Measurements from ENCODE around the gene TTC28. TPM values are rescaled to one million over a fixed set of nuclear protein-coding genes. Genes with fewer than 3 reads are reported as not detected.
"Not testable (repeated sequence)": the region's sequence is repeated elsewhere in the genome, so short reads cannot be mapped to it uniquely, and the experiment has no call there.

The TTC28 gene
- total RNA-seq, 5 donors from 2014 or later (not counting 1 experiment from before 2014, with no cell fraction given): 2.3 to 7.8 (median 3.0) TPM

DNA sequence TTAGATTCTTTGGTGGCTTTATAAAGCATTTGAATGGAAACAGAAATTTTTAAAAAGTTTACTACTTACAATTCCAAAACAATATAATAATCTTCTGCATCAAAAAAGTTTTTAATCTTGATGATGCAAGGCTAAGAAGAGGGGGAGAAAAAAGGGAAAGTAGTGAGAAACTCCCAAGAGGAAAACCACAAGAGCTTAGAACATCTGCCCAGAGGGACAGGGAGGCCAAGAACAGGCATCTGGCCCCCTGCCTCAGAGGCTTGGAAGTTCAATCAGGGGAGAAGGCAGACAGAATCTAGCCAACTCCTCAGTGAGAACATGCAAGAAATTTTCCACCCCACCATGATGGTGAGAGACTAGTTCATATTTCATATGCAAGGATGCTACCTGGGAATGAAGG, 23.8 kb upstream of the TTC28 start:
- Histone ChIP-seq H3K4me1 (ENCODE audit: control insufficient read depth in 1 of 2, extremely low read depth in 1 of 2, insufficient read depth in 2 of 2, low read length in 2 of 2) (no peaks in the 10 kb centered on the region), H3K9me3 (no peaks in the 10 kb centered on the region), H3K27me3 (replicated peaks in 1 of 2; ENCODE audit: control insufficient read depth in 2 of 2, extremely low read depth in 1 of 2, insufficient read depth in 2 of 2, low read length in 1 of 2) (peaks cover 0 to 4% of the 10 kb centered on the region in 2 experiments), H3K4me3 (ENCODE audit: control insufficient read depth in 1 of 2, extremely low read depth in 1 of 2, low read length in 1 of 2) (no peak overlapping the region), H3K36me3 (ENCODE audit: control insufficient read depth in 2 of 2, extremely low read depth in 1 of 2, insufficient read depth in 1 of 2, low read length in 1 of 2) (peaks cover 2 to 10% of the 10 kb centered on the region in 2 donors), H3K27ac (ENCODE audit: low read length) (no peak overlapping the region)
- Mint-ChIP-seq H3K36me3 (peaks cover 36% of the 10 kb centered on the region), H3K27ac (no peak overlapping the region), H3K4me3 (no peak overlapping the region), H3K27me3 (no peaks in the 10 kb centered on the region), H3K9me3 (no peaks in the 10 kb centered on the region), H3K4me1 (no peaks in the 10 kb centered on the region)
- DNase-seq: no peak
- CTCF ChIA-PET: no interaction called here
- POLR2A ChIA-PET: no interaction called here
- ATAC-seq (replicated peaks in 1 of 4): no peak

GRCh38 chr22:28702891-28703290, 23.3 kb upstream of the TTC28 start:
- no peaks in the 10 kb centered on the region for H3K4me1 ChIP-seq (ENCODE audit: control insufficient read depth in 1 of 2, extremely low read depth in 1 of 2, insufficient read depth in 2 of 2, low read length in 2 of 2)
- CTCF ChIA-PET: no interaction called here
- DNase-seq (no peak), ATAC-seq (replicated peaks in 1 of 4) (no peak)
- no peaks in the 10 kb centered on the region for H3K9me3 ChIP-seq
- Mint-ChIP-seq H3K27me3 (no peaks in the 10 kb centered on the region), H3K27ac (no peak overlapping the region), H3K4me1 (no peaks in the 10 kb centered on the region), H3K36me3 (peaks cover 33% of the 10 kb centered on the region), H3K4me3 (no peak overlapping the region), H3K9me3 (no peaks in the 10 kb centered on the region)
- H3K27ac ChIP-seq (ENCODE audit: low read length): no peak overlapping the region
- peaks cover 2 to 10% of the 10 kb centered on the region in 2 donors for H3K36me3 ChIP-seq (ENCODE audit: control insufficient read depth in 2 of 2, extremely low read depth in 1 of 2, insufficient read depth in 1 of 2, low read length in 1 of 2)
- WGBS (ENCODE audit: insufficient coverage): no CpG with 5 or more reads among the region's 2 CpGs
- H3K4me3 ChIP-seq (ENCODE audit: control insufficient read depth in 1 of 2, extremely low read depth in 1 of 2, low read length in 1 of 2): no peak overlapping the region
- peaks cover 0 to 4% of the 10 kb centered on the region in 2 experiments for H3K27me3 ChIP-seq (replicated peaks in 1 of 2; ENCODE audit: control insufficient read depth in 2 of 2, extremely low read depth in 1 of 2, insufficient read depth in 2 of 2, low read length in 1 of 2)
- POLR2A ChIA-PET: no interaction called here

- H3K9me3 Mint-ChIP-seq; H3K27ac ChIP-seq (ENCODE audit: low read length); POLR2A ChIA-PET; DNase-seq; H3K27me3 ChIP-seq (replicated peaks in 1 of 2; ENCODE audit: control insufficient read depth in 2 of 2, extremely low read depth in 1 of 2, insufficient read depth in 2 of 2, low read length in 1 of 2); H3K27me3 Mint-ChIP-seq; H3K9me3 ChIP-seq; H3K4me1 Mint-ChIP-seq; H3K4me1 ChIP-seq (ENCODE audit: control insufficient read depth in 1 of 2, extremely low read depth in 1 of 2, insufficient read depth in 2 of 2, low read length in 2 of 2); H3K27ac Mint-ChIP-seq; H3K4me3 Mint-ChIP-seq; ATAC-seq (replicated peaks in 1 of 4); H3K4me3 ChIP-seq (ENCODE audit: control insufficient read depth in 1 of 2, extremely low read depth in 1 of 2, low read length in 1 of 2); H3K36me3 ChIP-seq (ENCODE audit: control insufficient read depth in 2 of 2, extremely low read depth in 1 of 2, insufficient read depth in 1 of 2, low read length in 1 of 2): not testable (repeated sequence)
- CTCF ChIA-PET: interaction anchor here in 1 of 2 donors (0.6 kb wide), 1 partner anchor 558 kb away, joined by 3 read pairs; no protein-coding TSS in a partner anchor
- peaks cover 30% of the 10 kb centered on the region for H3K36me3 Mint-ChIP-seq
- 100% methylated on average over 2 of the region's 6 CpGs for WGBS (ENCODE audit: insufficient coverage)
Observed at GRCh38 chr22:28693041-28693760, 13.6 kb upstream of the TTC28 start.

GRCh38 chr22:28689796-28690195, 10.2 kb upstream of the TTC28 start:
- ATAC-seq (replicated peaks in 1 of 4): not testable (repeated sequence)

GRCh38 chr22:28682966-28683365, 3.3 kb upstream of the TTC28 start:
- H3K27ac Mint-ChIP-seq; H3K9me3 Mint-ChIP-seq; ATAC-seq (replicated peaks in 1 of 4); H3K27ac ChIP-seq (ENCODE audit: low read length); H3K9me3 ChIP-seq; DNase-seq; POLR2A ChIA-PET; CTCF ChIA-PET; H3K4me3 ChIP-seq (ENCODE audit: control insufficient read depth in 1 of 2, extremely low read depth in 1 of 2, low read length in 1 of 2); H3K4me1 Mint-ChIP-seq; H3K4me3 Mint-ChIP-seq; H3K36me3 ChIP-seq (ENCODE audit: control insufficient read depth in 2 of 2, extremely low read depth in 1 of 2, insufficient read depth in 1 of 2, low read length in 1 of 2); H3K36me3 Mint-ChIP-seq: not testable (repeated sequence)
- peaks cover 6 to 37% of the 10 kb centered on the region in 2 experiments for H3K27me3 ChIP-seq (replicated peaks in 1 of 2; ENCODE audit: control insufficient read depth in 2 of 2, extremely low read depth in 1 of 2, insufficient read depth in 2 of 2, low read length in 1 of 2)
- H3K4me1 ChIP-seq (ENCODE audit: control insufficient read depth in 1 of 2, extremely low read depth in 1 of 2, insufficient read depth in 2 of 2, low read length in 2 of 2): peaks cover 3 to 13% of the 10 kb centered on the region in 2 experiments
- H3K27me3 Mint-ChIP-seq: peaks cover 20 to 64% of the 10 kb centered on the region in 2 donors
- WGBS (ENCODE audit: insufficient coverage): 83% methylated on average over 1 of the region's 4 CpGs

More at GRCh38 chr22:28689796-28690195, 10.2 kb upstream of the TTC28 start:
- CTCF ChIA-PET; H3K9me3 Mint-ChIP-seq; H3K4me3 ChIP-seq (ENCODE audit: control insufficient read depth in 1 of 2, extremely low read depth in 1 of 2, low read length in 1 of 2); H3K27me3 ChIP-seq (replicated peaks in 1 of 2; ENCODE audit: control insufficient read depth in 2 of 2, extremely low read depth in 1 of 2, insufficient read depth in 2 of 2, low read length in 1 of 2); H3K9me3 ChIP-seq; H3K4me1 Mint-ChIP-seq; H3K4me3 Mint-ChIP-seq; H3K4me1 ChIP-seq (ENCODE audit: control insufficient read depth in 1 of 2, extremely low read depth in 1 of 2, insufficient read depth in 2 of 2, low read length in 2 of 2); H3K27ac Mint-ChIP-seq; POLR2A ChIA-PET; H3K27ac ChIP-seq (ENCODE audit: low read length); H3K36me3 ChIP-seq (ENCODE audit: control insufficient read depth in 2 of 2, extremely low read depth in 1 of 2, insufficient read depth in 1 of 2, low read length in 1 of 2); DNase-seq: not testable (repeated sequence)
- no CpG with 5 or more reads among the region's 2 CpGs for WGBS (ENCODE audit: insufficient coverage)
- Mint-ChIP-seq H3K27me3 (peaks cover 1 to 13% of the 10 kb centered on the region in 2 donors), H3K36me3 (peaks cover 26% of the 10 kb centered on the region)

GRCh38 chr22:28680813-28681490, 1.3 kb upstream of the TTC28 start:
- H3K9me3 Mint-ChIP-seq; H3K9me3 ChIP-seq; H3K27ac ChIP-seq (ENCODE audit: low read length); H3K36me3 ChIP-seq (ENCODE audit: control insufficient read depth in 2 of 2, extremely low read depth in 1 of 2, insufficient read depth in 1 of 2, low read length in 1 of 2); DNase-seq; H3K27ac Mint-ChIP-seq; ATAC-seq (replicated peaks in 1 of 4); H3K4me1 Mint-ChIP-seq; H3K4me3 ChIP-seq (ENCODE audit: control insufficient read depth in 1 of 2, extremely low read depth in 1 of 2, low read length in 1 of 2); H3K36me3 Mint-ChIP-seq; POLR2A ChIA-PET: not testable (repeated sequence)
- peak overlapping the region in 2 of 3 donors; percentile 24 to 78 for H3K4me3 Mint-ChIP-seq
- Histone ChIP-seq H3K4me1 (ENCODE audit: control insufficient read depth in 1 of 2, extremely low read depth in 1 of 2, insufficient read depth in 2 of 2, low read length in 2 of 2) (peaks cover 3 to 13% of the 10 kb centered on the region in 2 experiments), H3K27me3 (replicated peaks in 1 of 2; ENCODE audit: control insufficient read depth in 2 of 2, extremely low read depth in 1 of 2, insufficient read depth in 2 of 2, low read length in 1 of 2) (peaks cover 8 to 49% of the 10 kb centered on the region in 2 experiments)
- WGBS (ENCODE audit: insufficient coverage): 70% methylated on average over 1 of the region's 5 CpGs
- H3K27me3 Mint-ChIP-seq: peaks cover 21 to 74% of the 10 kb centered on the region in 2 donors
- CTCF ChIA-PET: interaction anchor here in 1 of 2 donors (0.5 kb wide), 1 partner anchor 880 kb away, joined by 3 read pairs; no protein-coding TSS in a partner anchor

All from T-cell (primary cell).